H1 (cell line): ENCODE measurements around the gene FAM181B. TPM values are rescaled to one million over a fixed set of nuclear protein-coding genes. Genes with fewer than 3 reads are reported as not detected.

Experiments
- CTCF ChIA-PET: fragments of 300-600 bp; sonication (Branson Sonifier 250); formaldehyde crosslinking; loops from one replicate; lab custom pipeline; 2021; ENCODE audit not compliant: partially characterized antibody; lab: Charles Lee
- POLR2A ChIA-PET: fragments of 300-600 bp; sonication (Branson Sonifier 250); formaldehyde crosslinking; loops from one replicate; lab custom pipeline; 2021; ENCODE audit warnings: inconsistent platforms; ENCODE audit not compliant: partially characterized antibody; lab: Charles Lee
- DNase-seq, 2 experiments: peaks; one replicate each; pipeline versions ENCODE4 v3.0.0 to v3.0.0-alpha.2; 2010 to 2022; ENCODE audit warnings: low spot score in 2 of 2, low read depth in 1 of 2, mixed read lengths in 1 of 2
- FAIRE-seq: peaks from 2 replicates; lab custom pipeline; 2011; peaks lifted over from hg19 to GRCh38; lab: Jason Lieb, UNC
- H2AFZ ChIP-seq: 2 replicates; pipeline ENCODE4 v1.8.1; 2012; ENCODE audit warnings: low read length, inconsistent platforms
- H2AK5ac ChIP-seq: 2 replicates; pipeline ENCODE4 v1.6.1; 2013; ENCODE audit warnings: low read depth, low read length
- H2BK120ac ChIP-seq: replicated peaks from 2 replicates; pipeline ENCODE3; 2013; ENCODE audit warnings: low read depth, low read length, inconsistent platforms
- H2BK12ac ChIP-seq: 2 replicates; pipeline ENCODE4 v1.6.1; 2013; ENCODE audit warnings: low read depth, low read length
- H2BK15ac ChIP-seq: 2 replicates; pipeline ENCODE4 v1.6.1; 2013; ENCODE audit warnings: low read length
- H2BK20ac ChIP-seq: 2 replicates; pipeline ENCODE4 v1.6.1; 2013; ENCODE audit warnings: low read length
- H2BK5ac ChIP-seq: 2 replicates; pipeline ENCODE4 v1.6.1; 2013; ENCODE audit warnings: low read depth, low read length
- H3K14ac ChIP-seq: 2 replicates; pipeline ENCODE4 v1.6.1; 2013; ENCODE audit warnings: inconsistent platforms; ENCODE audit not compliant: insufficient read length
- H3K18ac ChIP-seq: 2 replicates; pipeline ENCODE4 v1.6.1; 2013; ENCODE audit warnings: low read length; ENCODE audit errors: extremely low read depth
- H3K23ac ChIP-seq: 2 replicates; pipeline ENCODE4 v1.6.1; 2013; ENCODE audit warnings: inconsistent platforms; ENCODE audit not compliant: insufficient read length
- H3K23me2 ChIP-seq: 2 replicates; pipeline ENCODE4 v1.6.1; 2013; ENCODE audit warnings: low read depth, low read length
- H3K27ac ChIP-seq: 2 replicates; pipeline ENCODE4 v1.6.1; 2011; ENCODE audit warnings: low read depth, low read length, inconsistent platforms
- H3K27me3 ChIP-seq, 4 experiments: replicated peaks in 1 of 4; 1 replicate in 1 of 4; 2 replicates in 3 of 4; pipeline versions ENCODE4 v1.6.1 to v1.8.1; 2011 to 2013; ENCODE audit warnings: low read length in 3 of 4, mild to moderate bottlenecking in 3 of 4, inconsistent platforms in 2 of 4, mixed read lengths in 2 of 4, moderate library complexity in 1 of 4; ENCODE audit not compliant: control insufficient read depth in 3 of 4, insufficient read depth in 3 of 4; ENCODE audit errors: extremely low read depth in 1 of 4
- H3K36me3 ChIP-seq, 4 experiments: 2 replicates each; pipeline versions ENCODE4 v1.6.1 to v1.8.1; 2011 to 2013; ENCODE audit warnings: mild to moderate bottlenecking in 4 of 4, low read length in 3 of 4, moderate library complexity in 2 of 4, control low read depth in 1 of 4, inconsistent platforms in 1 of 4; ENCODE audit not compliant: insufficient read depth in 4 of 4, control insufficient read depth in 2 of 4
- H3K4ac ChIP-seq: replicated peaks from 2 replicates; pipeline ENCODE3; 2013; ENCODE audit warnings: low read length, low read depth, mixed read lengths, inconsistent platforms; ENCODE audit not compliant: insufficient read length
- H3K4me1 ChIP-seq, 4 experiments: replicated peaks in 1 of 4; 1 replicate in 1 of 4; 2 replicates in 3 of 4; pipeline versions ENCODE4 v1.6.1 to v1.8.1; 2011 to 2013; ENCODE audit warnings: low read length in 3 of 4, inconsistent platforms in 2 of 4, mixed read lengths in 1 of 4; ENCODE audit not compliant: insufficient read depth in 4 of 4, control insufficient read depth in 3 of 4
- H3K4me2 ChIP-seq, 2 experiments: 2 replicates each; pipeline versions ENCODE4 v1.6.1 to v1.8.1; 2011 to 2013; ENCODE audit warnings: low read depth in 2 of 2, low read length in 2 of 2, control low read depth in 1 of 2, inconsistent platforms in 1 of 2, mild to moderate bottlenecking in 1 of 2; ENCODE audit not compliant: insufficient read depth in 1 of 2
- H3K4me3 ChIP-seq, 4 experiments: fragments of 200-600, 300-600 bp in 1 of 4; sonication (generic), shearing (Covaris generic), sonication (Bioruptor Twin) in 1 of 4; 2 replicates each; pipeline versions ENCODE4 v1.5.1 to v1.8.1; 2011 to 2016; ENCODE audit warnings: low read length in 4 of 4, low read depth in 3 of 4, control low read depth in 2 of 4, inconsistent platforms in 2 of 4, mild to moderate bottlenecking in 2 of 4, mixed read lengths in 1 of 4, moderate library complexity in 1 of 4; ENCODE audit not compliant: insufficient read depth in 2 of 4; ENCODE audit errors: extremely low read depth in 1 of 4
- H3K56ac ChIP-seq: replicated peaks from 2 replicates; pipeline ENCODE3; 2013; ENCODE audit warnings: low read depth, mild to moderate bottlenecking, mixed read lengths, low read length, inconsistent platforms; ENCODE audit not compliant: insufficient read length
- H3K79me1 ChIP-seq: 2 replicates; pipeline ENCODE4 v1.6.1; 2013; ENCODE audit warnings: low read depth, low read length, control low read depth
- H3K79me2 ChIP-seq, 2 experiments: 2 replicates each; pipeline versions ENCODE4 v1.6.1 to v1.8.1; 2012 to 2013; ENCODE audit warnings: low read length in 2 of 2, mild to moderate bottlenecking in 2 of 2, inconsistent platforms in 1 of 2; ENCODE audit not compliant: insufficient read depth in 2 of 2, control insufficient read depth in 1 of 2
- H3K9ac ChIP-seq, 4 experiments: replicated peaks in 1 of 4; 1 replicate in 1 of 4; 2 replicates in 3 of 4; pipeline versions ENCODE4 v1.6.1 to v1.8.1; 2011 to 2013; ENCODE audit warnings: low read depth in 3 of 4, low read length in 3 of 4, control low read depth in 2 of 4, mild to moderate bottlenecking in 2 of 4, moderate library complexity in 2 of 4, inconsistent platforms in 1 of 4; ENCODE audit errors: extremely low read depth in 1 of 4
- H3K9me3 ChIP-seq, 2 experiments: 2 replicates each; pipeline versions ENCODE4 v1.6.1 to v1.8.1; 2012 to 2013; ENCODE audit warnings: mild to moderate bottlenecking in 2 of 2, moderate library complexity in 2 of 2, control low read depth in 1 of 2, inconsistent platforms in 1 of 2, low read depth in 1 of 2, low read length in 1 of 2, mixed read lengths in 1 of 2; ENCODE audit not compliant: insufficient read depth in 2 of 2
- H4K20me1 ChIP-seq, 2 experiments: replicated peaks in 1 of 2; 2 replicates each; pipeline versions ENCODE3 to v1.8.1; 2011 to 2013; ENCODE audit warnings: inconsistent platforms in 2 of 2, low read length in 2 of 2, mild to moderate bottlenecking in 1 of 2; ENCODE audit not compliant: insufficient read depth in 2 of 2, control insufficient read depth in 1 of 2
- H4K5ac ChIP-seq: 2 replicates; pipeline ENCODE4 v1.6.1; 2013; ENCODE audit warnings: low read length, low read depth, mixed read lengths, inconsistent platforms; ENCODE audit not compliant: insufficient read length
- H4K8ac ChIP-seq: 2 replicates; pipeline ENCODE4 v1.8.0; 2013; ENCODE audit warnings: mild to moderate bottlenecking, moderate library complexity, low read length, inconsistent platforms; ENCODE audit not compliant: insufficient read depth; ENCODE audit errors: extremely low read depth
- H4K91ac ChIP-seq: replicated peaks from 2 replicates; pipeline ENCODE3; 2013; ENCODE audit warnings: low read length, mixed read lengths, inconsistent platforms; ENCODE audit not compliant: insufficient read length
- ATF2 ChIP-seq: IDR thresholded peaks from 2 replicates; pipeline ENCODE4 v1.6.1; 2012; ENCODE audit warnings: low read length, inconsistent platforms
- CBX5 ChIP-seq: fragments of 300-800, 300-1000 bp; sonication (generic); IDR thresholded peaks from 2 replicates; pipeline ENCODE4 v1.7.1; 2016; ENCODE audit warnings: antibody characterized with exemption, low read length, low read depth
- SIN3A ChIP-seq, 2 experiments: IDR thresholded peaks in 1 of 2; conservative IDR thresholded peaks in 1 of 2; 2 replicates each; pipeline ENCODE4 v1.6.1; 2011 to 2012; ENCODE audit warnings: low read length in 2 of 2, improper control_type of control experiment in 1 of 2, low read depth in 1 of 2, mild to moderate bottlenecking in 1 of 2
- WGBS, 2 experiments: shearing (Covaris generic) in 1 of 2; methylation state at CpG; one replicate each; pipeline versions ENCODE4 v1.1.6 to v1.1.7; 2013 to 2015; ENCODE audit warnings: low lambda C conversion rate in 2 of 2, mixed read lengths in 2 of 2, inconsistent platforms in 1 of 2, low coverage in 1 of 2, missing lambda C conversion rate in 1 of 2; ENCODE audit not compliant: insufficient replicate concordance in 2 of 2, insufficient coverage in 1 of 2, insufficient read length in 1 of 2; ENCODE audit errors: extremely low coverage in 1 of 2, missing lambda C conversion rate in 1 of 2; 5-methylcytosine and 5-hydroxymethylcytosine counted together
- polyA plus RNA-seq, 7 experiments: library from polyadenylated mRNA; depleted of rRNA in 3 of 7; stranded (reverse) in 5 of 7; unstranded in 2 of 7; fragments of >200 nt in 5 of 7; fragments of 200-250 nt in 2 of 7; gene quantifications; 1 replicate in 5 of 7; 2 replicates in 1 of 7; 4 replicates in 1 of 7; pipeline versions ENCODE4 v1.2.1 to v1.2.3, GENCODE V29; 2011 to 2013; ENCODE audit warnings: missing spikeins in 2 of 7, mixed read lengths in 2 of 7
- total RNA-seq: library from RNA; stranded (reverse); fragmentation: NEBNext Ultra II Directional; extraction: Animal tissue kit (Norgen Biotek cat#: 25700); gene quantifications from 2 replicates; pipeline ENCODE4 v1.2.1, GENCODE V29; 2021

Gene FAM181B
- total and polyA plus RNA-seq, 2 of the 8 experiments (the other 6 are each of a cell fraction or from before 2014, with no cell fraction given) = 0.21 to 0.37 TPM

- Histone ChIP-seq H2AFZ (no peak overlapping the region), H4K91ac (no peak overlapping the region), H3K9me3 (no peaks in the 10 kb centered on the region), H3K27me3 (peaks cover 11 to 41% (median 36%) of the 10 kb centered on the region in 4 experiments), H3K36me3 (no peaks in the 10 kb centered on the region), H3K27ac (no peak overlapping the region), H2AK5ac (no peak overlapping the region), H3K56ac (no peak overlapping the region), H3K9ac (no peak overlapping the region), H3K4me3 (no peak overlapping the region), H2BK120ac (no peak overlapping the region), H2BK20ac (no peak overlapping the region), H3K79me1 (no peaks in the 10 kb centered on the region), H3K23ac (no peak overlapping the region), H4K5ac (no peak overlapping the region), H3K4me2 (peak overlapping the region; percentile 59 to 83; a peak in 2 of 4 replicates), H4K20me1 (no peaks in the 10 kb centered on the region), H4K8ac (no peak overlapping the region), H2BK5ac (no peak overlapping the region), H2BK15ac (no peak overlapping the region), H3K23me2 (peaks cover 14% of the 10 kb centered on the region; the same call in 1 of the 2 replicates), H2BK12ac (no peak overlapping the region), H3K79me2 (no peaks in the 10 kb centered on the region), H3K4ac (no peak overlapping the region), H3K18ac (no peak overlapping the region), H3K14ac (no peak overlapping the region), H3K4me1 (peaks cover 2 to 11% (median 6%) of the 10 kb centered on the region in 4 experiments; a peak in 5 of 7 replicates)
- POLR2A ChIA-PET = no interaction called here
- no peak for DNase-seq
- WGBS, 2 experiments = 57% methylated on average over 5 of the region's 5 CpGs; no CpG with 5 or more reads in 1 of the 2 experiments
- CTCF ChIA-PET = interaction anchor here (0.7 to 2.3 kb wide), 11 partner anchors 10 to 580 kb away, joined by 3 to 9 read pairs (median 3); no protein-coding TSS in a partner anchor
- no peak for FAIRE-seq
- TF ChIP-seq SIN3A (conservative IDR thresholded peaks at IDR 0.05 in 1 of 2, IDR thresholded peaks at IDR 0.05 in 1 of 2; ENCODE audit: low read depth in 1 of 2, low read length in 2 of 2) (no peak), ATF2 (no peak), CBX5 (no peak)
These were observed 2.9 kb downstream of the FAM181B start for GRCh38 chr11:82730754-82731153.
